Superior temporal gyrus (tissue), 1 donor: ENCODE results near the gene PIK3R5.
"Not testable (repeated sequence)": the region's sequence is repeated elsewhere in the genome, so short reads cannot be mapped to it uniquely, and the experiment has no call there.

ENCODE experiments used
- DNase-seq: peaks from one replicate; pipeline ENCODE4 v3.0.0-alpha.2; 2016; ENCODE audit errors: extremely low spot score

The PIK3R5 gene

GRCh38 chr17:8896641-8897635 lies 68.6 kb downstream of the PIK3R5 start:
- DNase-seq, result no peak

GRCh38 chr17:8896087-8896486 lies 69.4 kb downstream of the PIK3R5 start:
- DNase-seq, result no peak

- peak; percentile 77 for DNase-seq
Measured at GRCh38 chr17:8894673-8895578, 70.6 kb downstream of the PIK3R5 start.

DNA sequence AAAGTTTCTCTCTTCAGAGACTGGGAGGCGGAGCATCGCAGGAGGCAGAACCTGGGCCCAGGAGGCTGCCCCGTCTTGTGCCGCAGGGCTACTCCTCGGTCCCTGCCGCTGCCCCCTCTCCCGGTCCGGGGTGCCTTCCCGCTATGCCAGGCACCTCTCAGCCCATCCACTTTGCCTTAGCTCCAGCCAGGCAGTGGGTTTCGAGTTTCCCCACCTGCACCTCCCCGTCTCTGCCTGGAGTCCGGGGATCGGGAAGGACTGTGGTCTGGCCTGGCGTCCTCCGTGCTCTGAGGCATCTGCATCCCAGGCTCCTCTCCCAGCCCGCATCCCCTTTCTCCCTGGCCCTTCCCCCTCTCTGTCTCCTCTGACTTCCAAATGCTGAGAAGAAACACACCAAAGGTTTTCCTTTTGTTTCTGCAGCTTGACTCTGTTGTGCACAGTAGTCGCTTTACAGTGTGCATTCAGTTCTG lies 71.3 kb downstream of the PIK3R5 start:
- DNase-seq, result no peak

DNA sequence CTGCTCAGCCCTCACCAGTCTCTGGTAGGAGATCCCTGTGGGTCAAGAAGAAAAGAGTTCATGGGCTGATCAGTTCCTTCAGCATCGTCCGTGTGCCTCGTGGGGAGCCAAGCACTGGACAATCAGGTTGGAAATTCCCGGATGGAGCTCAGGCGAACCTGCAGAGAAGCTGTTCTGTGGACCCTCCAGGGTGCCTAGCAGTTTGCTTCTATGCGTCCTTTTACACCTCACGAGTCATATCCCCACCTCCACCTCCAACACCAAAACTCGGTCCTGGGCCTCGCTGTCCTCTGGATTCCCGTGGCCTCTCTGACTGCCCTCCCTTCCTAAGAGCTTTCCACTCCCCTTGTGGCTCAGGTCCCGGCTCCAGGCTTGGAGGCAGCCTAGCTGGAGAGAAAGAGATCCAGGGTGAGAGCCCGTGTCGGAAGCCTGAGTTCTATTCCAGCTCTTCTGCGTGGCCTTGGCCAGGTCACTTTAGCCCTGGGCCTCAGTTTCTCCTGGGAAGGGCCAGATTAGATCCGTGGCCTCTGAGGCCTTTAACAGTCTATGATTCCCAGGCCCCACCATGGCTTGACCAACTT lies 71.8 kb downstream of the PIK3R5 start:
- no peak for DNase-seq

- DNase-seq, result no peak
Measured at GRCh38 chr17:8893059-8893458, 72.4 kb downstream of the PIK3R5 start.

GRCh38 chr17:8892338-8892690 lies 73.2 kb downstream of the PIK3R5 start:
- no peak for DNase-seq

GRCh38 chr17:8890671-8891070 lies 74.8 kb downstream of the PIK3R5 start:
- no peak for DNase-seq

GRCh38 chr17:8889458-8890210 lies 75.9 kb downstream of the PIK3R5 start:
- DNase-seq, result no peak

- DNase-seq, result no peak
Measured at GRCh38 chr17:8888704-8889302, 76.7 kb downstream of the PIK3R5 start.

DNA sequence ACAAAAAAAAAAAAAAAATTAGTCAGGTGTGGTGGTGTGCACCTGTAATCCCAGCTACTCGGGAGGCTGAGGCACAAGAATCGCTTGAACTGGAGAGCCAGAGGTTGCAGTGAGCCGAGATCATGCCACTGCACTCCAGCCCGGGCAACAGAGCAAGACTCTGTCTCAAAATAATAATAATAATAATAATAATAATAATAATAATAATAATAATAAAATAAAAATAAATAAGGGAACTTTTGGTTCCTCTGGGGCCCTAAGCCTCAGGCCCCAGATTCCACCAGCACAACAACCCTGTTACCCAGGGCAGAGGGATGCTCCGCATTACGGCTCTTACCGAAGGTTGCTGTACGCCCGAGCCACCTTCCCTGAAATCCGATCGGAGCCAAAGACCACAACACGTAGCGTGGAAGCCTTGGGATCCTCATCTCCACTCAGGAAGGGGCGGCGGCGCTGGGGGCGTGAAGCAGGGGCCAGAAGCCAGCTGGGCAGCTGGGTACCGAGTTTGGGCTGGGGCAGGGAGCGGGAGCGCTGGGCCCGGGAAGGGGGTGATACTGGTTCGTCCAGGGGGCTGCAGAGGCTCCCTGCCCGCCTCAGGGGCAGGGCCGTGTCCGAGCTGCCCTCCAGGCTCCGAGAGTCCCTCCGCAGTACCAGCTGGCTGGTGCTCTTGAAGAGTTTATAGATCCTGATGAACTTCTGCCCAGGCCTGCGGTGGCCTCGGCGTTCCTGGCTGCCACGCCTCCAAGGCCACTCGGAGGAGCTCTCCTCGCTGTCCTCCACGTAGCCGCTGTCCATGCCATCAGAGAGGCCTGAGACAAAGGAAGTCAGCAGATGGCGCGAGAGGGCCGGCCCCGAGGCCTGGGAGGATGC lies 77.4 kb downstream of the PIK3R5 start:
- no peak for DNase-seq

DNA sequence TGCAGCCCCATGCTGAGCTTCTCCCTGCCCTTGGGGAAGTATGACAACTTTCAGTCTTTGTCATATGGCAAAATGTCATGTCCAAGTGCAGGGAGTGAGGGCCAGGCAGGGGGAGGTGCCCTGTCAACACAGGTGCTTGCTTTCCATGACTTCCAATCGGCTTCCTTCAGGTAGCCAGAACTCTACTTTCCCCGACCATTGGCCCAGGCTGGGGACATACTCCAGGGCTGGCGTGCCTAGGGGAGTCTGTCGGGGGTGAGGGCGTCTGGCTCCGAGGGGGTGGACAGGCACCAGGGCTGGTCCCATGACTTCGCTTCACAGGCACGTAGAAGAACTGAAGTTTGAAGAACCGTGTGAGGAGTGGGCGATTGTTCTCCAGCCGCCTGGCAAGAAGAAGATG lies 78.2 kb downstream of the PIK3R5 start:
- no peak for DNase-seq

DNA sequence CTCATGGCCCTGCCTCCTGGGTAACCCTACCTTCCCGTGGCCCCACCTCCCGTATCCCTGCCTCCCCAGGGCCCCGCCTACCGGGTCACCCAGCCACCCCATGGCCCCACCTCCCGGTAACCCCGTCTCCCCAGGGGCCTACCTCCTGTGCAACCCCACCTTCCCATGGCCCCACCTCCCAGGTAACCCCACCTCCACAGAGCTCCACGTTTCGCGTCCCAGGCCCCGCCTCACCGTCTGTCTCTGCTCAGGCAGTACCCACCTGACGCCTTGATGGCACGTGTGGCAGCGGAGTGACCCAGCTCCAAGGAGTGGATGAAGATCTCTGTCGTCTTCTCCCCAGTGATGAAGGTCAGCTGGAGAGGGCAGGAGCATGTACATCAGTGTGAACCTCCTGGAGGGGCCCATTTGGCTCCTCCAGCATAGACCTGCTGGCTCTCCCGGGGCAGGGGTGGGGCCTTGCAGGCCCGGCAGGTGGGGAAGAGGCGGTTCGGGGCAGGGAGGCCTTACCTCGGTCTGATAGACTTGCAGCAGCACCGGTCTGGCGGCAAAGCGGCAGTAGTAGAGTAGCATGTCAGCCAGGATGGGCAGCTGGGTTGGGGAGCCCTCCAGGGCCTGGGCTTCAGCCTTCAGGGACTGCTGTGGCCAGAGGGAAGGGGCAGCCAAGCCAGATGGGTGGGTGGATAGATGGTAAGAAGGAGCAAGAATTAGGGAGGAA lies 79.4 kb downstream of the PIK3R5 start:
- DNase-seq, result no peak

DNA sequence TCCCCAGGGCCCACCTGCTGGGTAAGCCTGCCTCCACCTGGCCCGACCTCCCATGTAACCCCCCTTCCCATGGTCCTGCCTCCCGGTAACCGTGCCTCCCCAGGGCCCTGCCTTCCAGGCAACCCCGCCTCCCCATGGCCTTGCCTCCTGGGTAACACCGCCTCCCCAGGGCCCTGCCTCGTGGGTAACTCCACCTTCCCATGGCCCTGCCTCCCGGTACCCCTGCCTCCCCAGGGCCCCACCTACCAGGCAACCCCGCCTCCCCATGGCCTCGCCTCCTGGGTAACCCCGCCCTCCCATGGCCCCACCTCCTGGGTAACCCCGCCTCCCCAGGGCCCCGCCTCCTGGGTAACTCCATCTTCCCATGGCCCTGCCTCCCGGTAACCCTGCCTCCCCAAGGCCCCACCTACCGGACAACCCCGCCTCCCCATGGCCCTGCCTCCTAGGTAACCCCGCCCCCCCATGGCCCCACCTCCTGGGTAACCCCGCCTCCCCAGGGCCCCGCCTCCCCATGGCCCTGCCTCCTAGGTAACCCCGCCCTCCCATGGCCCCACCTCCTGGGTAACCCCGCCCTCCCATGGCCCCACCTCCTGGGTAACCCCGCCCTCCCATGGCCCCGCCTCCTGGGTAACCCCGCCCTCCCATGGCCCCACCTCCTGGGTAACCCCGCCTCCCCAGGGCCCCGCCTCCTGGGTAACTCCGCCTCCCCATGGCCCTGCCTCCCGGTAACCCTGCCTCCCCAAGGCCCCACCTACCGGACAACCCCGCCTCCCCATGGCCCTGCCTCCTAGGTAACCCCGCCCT lies 80.1 kb downstream of the PIK3R5 start:
- not testable (repeated sequence) for DNase-seq

GRCh38 chr17:8884336-8884990 lies 81.0 kb downstream of the PIK3R5 start:
- no peak for DNase-seq

- DNase-seq, result no peak
Measured at GRCh38 chr17:8883353-8883752, 82.2 kb downstream of the PIK3R5 start.

GRCh38 chr17:8881606-8882005 lies 83.9 kb downstream of the PIK3R5 start:
- DNase-seq, result no peak

DNA sequence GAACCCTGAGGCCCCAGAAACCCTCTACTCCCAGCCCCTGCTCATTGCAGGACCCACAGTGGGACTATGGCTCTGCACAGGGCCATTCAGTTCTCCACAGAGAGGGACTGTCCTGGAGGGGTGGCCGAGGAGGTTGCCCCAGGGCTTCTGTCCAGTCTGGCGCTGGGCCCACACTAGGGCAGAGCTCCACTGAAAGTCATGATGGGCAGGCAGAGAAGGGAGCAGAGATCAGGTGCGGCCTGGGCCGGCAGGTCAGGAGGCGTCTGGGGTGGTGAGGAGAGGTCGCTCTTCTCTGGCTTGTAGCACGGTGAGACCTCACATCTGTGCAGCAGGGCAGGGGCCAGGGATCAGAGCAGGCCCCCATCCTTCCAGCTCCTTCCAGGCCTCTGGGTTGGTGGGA lies 85.0 kb downstream of the PIK3R5 start:
- DNase-seq, result no peak
